ENCODE results near the gene TSHZ2. TPM values are rescaled to one million over a fixed set of nuclear protein-coding genes. Genes with fewer than 3 reads are reported as not detected.
"Not testable (repeated sequence)": the region's sequence is repeated elsewhere in the genome, so short reads cannot be mapped to it uniquely, and the experiment has no call there.

Gene TSHZ2
- total RNA-seq, 1 donor from 2014 or later = 0.77 TPM

- DNase-seq (ENCODE audit: low read depth in 2 of 2) = no peak
Measured at GRCh38 chr20:53434662-53435061, 462.5 kb downstream of the TSHZ2 start.

GRCh38 chr20:53436927-53437326, 464.8 kb downstream of the TSHZ2 start:
- DNase-seq (ENCODE audit: low read depth in 2 of 2) = not testable (repeated sequence)

- no peak for DNase-seq (ENCODE audit: low read depth in 2 of 2)
Measured at GRCh38 chr20:53438368-53438767, 466.2 kb downstream of the TSHZ2 start.

- DNase-seq (ENCODE audit: low read depth in 2 of 2) = no peak
Measured at GRCh38 chr20:53439046-53439445, 466.9 kb downstream of the TSHZ2 start.

- no peak for DNase-seq (ENCODE audit: low read depth in 2 of 2)
Measured at GRCh38 chr20:53439616-53440015, 467.5 kb downstream of the TSHZ2 start.

GRCh38 chr20:53444401-53445149, 472.4 kb downstream of the TSHZ2 start:
- DNase-seq (ENCODE audit: low read depth in 2 of 2) = no peak

- no peak for DNase-seq (ENCODE audit: low read depth in 2 of 2)
Measured at GRCh38 chr20:53445321-53445731, 473.2 kb downstream of the TSHZ2 start.

- no peak for DNase-seq (ENCODE audit: low read depth in 2 of 2)
Measured at GRCh38 chr20:53445932-53446331, 473.8 kb downstream of the TSHZ2 start.

GRCh38 chr20:53447316-53447715, 475.2 kb downstream of the TSHZ2 start:
- no peak for DNase-seq (ENCODE audit: low read depth in 2 of 2)

GRCh38 chr20:53448426-53448825, 476.3 kb downstream of the TSHZ2 start:
- no peak for DNase-seq (ENCODE audit: low read depth in 2 of 2)

GRCh38 chr20:53448875-53449274, 476.7 kb downstream of the TSHZ2 start:
- no peak for DNase-seq (ENCODE audit: low read depth in 2 of 2)

GRCh38 chr20:53453076-53453475, 480.9 kb downstream of the TSHZ2 start:
- DNase-seq (ENCODE audit: low read depth in 2 of 2) = no peak

- DNase-seq (ENCODE audit: low read depth in 2 of 2) = no peak
Measured at GRCh38 chr20:53454675-53455276, 482.6 kb downstream of the TSHZ2 start.

GRCh38 chr20:53463101-53463972, 491.2 kb downstream of the TSHZ2 start:
- no peak for DNase-seq (ENCODE audit: low read depth in 2 of 2)

- no peak for DNase-seq (ENCODE audit: low read depth in 2 of 2)
Measured at GRCh38 chr20:53466279-53466678, 494.1 kb downstream of the TSHZ2 start.

GRCh38 chr20:53468587-53468986, 496.4 kb downstream of the TSHZ2 start:
- no peak for DNase-seq (ENCODE audit: low read depth in 2 of 2)

GRCh38 chr20:53472859-53473258, 500.7 kb downstream of the TSHZ2 start:
- DNase-seq (ENCODE audit: low read depth in 2 of 2) = not testable (repeated sequence)

GRCh38 chr20:53480913-53481312, 508.8 kb downstream of the TSHZ2 start:
- no peak for DNase-seq (ENCODE audit: low read depth in 2 of 2)

GRCh38 chr20:53487461-53488200, 515.5 kb downstream of the TSHZ2 start:
- DNase-seq (ENCODE audit: low read depth in 2 of 2) = no peak

- no peak for DNase-seq (ENCODE audit: low read depth in 2 of 2)
Measured at GRCh38 chr20:53488775-53489272, 516.7 kb downstream of the TSHZ2 start.

GRCh38 chr20:53489528-53489927, 517.4 kb downstream of the TSHZ2 start:
- no peak for DNase-seq (ENCODE audit: low read depth in 2 of 2)

Data from dermis microvascular lymphatic vessel endothelial cell (primary cell).